Progenitor cell of endocrine pancreas (in vitro differentiated cells): ENCODE results near the gene RPS8. TPM values are rescaled to one million over a fixed set of nuclear protein-coding genes. Genes with fewer than 3 reads are reported as not detected.
"Not testable (repeated sequence)": the region's sequence is repeated elsewhere in the genome, so short reads cannot be mapped to it uniquely, and the experiment has no call there.

Experiments used
- DNase-seq: peaks from one replicate; pipeline ENCODE4 v3.0.0; 2021; ENCODE audit warnings: low spot score; ENCODE audit not compliant: unreplicated experiment
- H3K27ac Mint-ChIP-seq: 2 replicates; pipeline ENCODE4 v1.8.0; 2021; ENCODE audit warnings: mild to moderate bottlenecking, moderate library complexity, mixed read lengths
- H3K27me3 Mint-ChIP-seq: 2 replicates; pipeline ENCODE4 v1.8.0; 2021; ENCODE audit warnings: mixed read lengths
- H3K36me3 Mint-ChIP-seq: 2 replicates; pipeline ENCODE4 v1.8.0; 2022; ENCODE audit warnings: mixed read lengths; ENCODE audit not compliant: insufficient read depth
- H3K4me1 Mint-ChIP-seq: 2 replicates; pipeline ENCODE4 v1.8.0; 2021; ENCODE audit warnings: low read depth, mixed read lengths
- H3K4me3 Mint-ChIP-seq: 2 replicates; pipeline ENCODE4 v1.8.0; 2021; ENCODE audit warnings: low read depth, mild to moderate bottlenecking, moderate library complexity, mixed read lengths
- H3K9me3 Mint-ChIP-seq: 2 replicates; pipeline ENCODE4 v1.8.0; 2021; ENCODE audit warnings: low read depth, mixed read lengths
- CTCF ChIP-seq: fragments of 200-600 bp; sonication (generic); IDR thresholded peaks from one replicate; pipeline ENCODE4 v1.5.0; 2021; ENCODE audit warnings: antibody characterized with exemption, mild to moderate bottlenecking; ENCODE audit not compliant: unreplicated experiment
- total RNA-seq: library from RNA; stranded (reverse); gene quantifications from 2 replicates; pipeline ENCODE4 v1.2.1, GENCODE V29; 2021

The RPS8 gene
- total RNA-seq, 1 donor from 2014 or later: 1,808 TPM

- Mint-ChIP-seq H3K4me1 (peaks cover 46% of the 10 kb centered on the region), H3K9me3 (no peaks in the 10 kb centered on the region)
- DNase-seq: no peak
Measured at GRCh38 chr1:44811234-44811633, 35.9 kb downstream of the RPS8 start.

GRCh38 chr1:44812822-44813543 lies 37.6 kb downstream of the RPS8 start:
- Mint-ChIP-seq H3K36me3 (peaks cover 9% of the 10 kb centered on the region), H3K27ac (no peak overlapping the region), H3K9me3 (no peaks in the 10 kb centered on the region), H3K4me1 (peaks cover 34% of the 10 kb centered on the region), H3K4me3 (peak overlapping the region; percentile 42), H3K27me3 (no peaks in the 10 kb centered on the region)
- DNase-seq: no peak
- no peak for TF ChIP-seq CTCF

More at GRCh38 chr1:44811234-44811633, 35.9 kb downstream of the RPS8 start:
- H3K27me3 Mint-ChIP-seq: no peaks in the 10 kb centered on the region
- peaks cover 7% of the 10 kb centered on the region for H3K36me3 Mint-ChIP-seq
- TF ChIP-seq CTCF: no peak
- H3K27ac Mint-ChIP-seq: peak overlapping the region; percentile 27
- H3K4me3 Mint-ChIP-seq: no peak overlapping the region

GRCh38 chr1:44815926-44816325 lies 40.6 kb downstream of the RPS8 start:
- H3K9me3 Mint-ChIP-seq, H3K27ac Mint-ChIP-seq, H3K4me3 Mint-ChIP-seq, H3K36me3 Mint-ChIP-seq, DNase-seq, H3K27me3 Mint-ChIP-seq: not testable (repeated sequence)
- H3K4me1 Mint-ChIP-seq: peaks cover 26% of the 10 kb centered on the region

GRCh38 chr1:44817307-44817706 lies 42.0 kb downstream of the RPS8 start:
- Mint-ChIP-seq H3K4me1 (peaks cover 22% of the 10 kb centered on the region), H3K36me3 (peaks cover 9% of the 10 kb centered on the region), H3K27me3 (no peaks in the 10 kb centered on the region), H3K27ac (peak overlapping the region; percentile 49), H3K4me3 (no peak overlapping the region), H3K9me3 (no peaks in the 10 kb centered on the region)
- TF ChIP-seq CTCF: no peak
- no peak for DNase-seq

- no peak for DNase-seq
- no peak for TF ChIP-seq CTCF
- Mint-ChIP-seq H3K36me3 (peaks cover 9% of the 10 kb centered on the region), H3K27ac (peak overlapping the region; percentile 53), H3K27me3 (no peaks in the 10 kb centered on the region), H3K4me1 (peaks cover 21% of the 10 kb centered on the region), H3K9me3 (no peaks in the 10 kb centered on the region), H3K4me3 (peak overlapping the region; percentile 39)
Measured at GRCh38 chr1:44817771-44818495, 42.6 kb downstream of the RPS8 start.
